K562 (cell line): ENCODE results near the gene GLIS1. TPM values are rescaled to one million over a fixed set of nuclear protein-coding genes. Genes with fewer than 3 reads are reported as not detected.

Experiments
- ATAC-seq: fragments of 200-7000 bp; cut with Tn5 transposase; 3 replicates; pipeline ENCODE4 v1.9.1; 2020; ENCODE audit warnings: moderate library complexity
- BruUV-seq: library from RNA; stranded (reverse); fragments of 400-500 nt; replicated peaks from 2 replicates; lab custom pipeline; 2021; lab: Mats Ljungman, UMichigan
- CTCF ChIA-PET: fragments of 300-600 bp; formaldehyde crosslinking; extraction: SDS; loops from one replicate; lab custom pipeline; 2021; ENCODE audit warnings: low intra/inter-chr PET ratio; lab: Yijun Ruan, JAX
- POLR2A ChIA-PET: fragments of 300-600, 350-650 bp; sonication (Branson Sonifier 250); formaldehyde crosslinking; extraction: SDS; loops from one replicate; lab custom pipeline; 2021; ENCODE audit warnings: antibody characterized with exemption, inconsistent platforms; lab: Yijun Ruan, JAX
- DNase-seq, 4 experiments: peaks; one replicate each; pipeline versions ENCODE4 v3.0.0 to v3.0.0-alpha.2; 2011 to 2018; ENCODE audit warnings: low spot score in 3 of 4, mixed read lengths in 3 of 4; ENCODE audit errors: extremely low read depth in 1 of 4
- FAIRE-seq: peaks from 2 replicates; lab custom pipeline; 2011; peaks lifted over from hg19 to GRCh38; lab: Jason Lieb, UNC
- H2AFZ ChIP-seq: 2 replicates; pipeline ENCODE4 v1.6.0; 2011; ENCODE audit warnings: low read depth, low read length, control low read depth, inconsistent platforms
- H3K27ac ChIP-seq: fragments of 200-600 bp; 3 replicates; pipeline ENCODE4 v1.8.0; 2011; ENCODE audit warnings: low read depth, mild to moderate bottlenecking, control low read depth, inconsistent platforms, low read length, moderate library complexity, mixed read lengths; ENCODE audit errors: extremely low read depth
- H3K27me3 ChIP-seq, 2 experiments: fragments of 300-600 bp in 1 of 2; 2 replicates in 1 of 2; 3 replicates in 1 of 2; pipeline versions ENCODE4 v1.6.0 to v1.8.0; 2011; ENCODE audit warnings: inconsistent platforms in 2 of 2, low read length in 2 of 2, mild to moderate bottlenecking in 1 of 2, mixed read lengths in 1 of 2, moderate library complexity in 1 of 2; ENCODE audit not compliant: control insufficient read depth in 2 of 2, insufficient read depth in 2 of 2
- H3K36me3 ChIP-seq: fragments of 300-600 bp; 3 replicates; pipeline ENCODE4 v1.8.0; 2011; ENCODE audit warnings: mild to moderate bottlenecking, low read length, inconsistent platforms; ENCODE audit not compliant: control insufficient read depth, insufficient read depth
- H3K4me1 ChIP-seq, 2 experiments: fragments of 200-600 bp in 1 of 2; replicated peaks in 1 of 2; 2 replicates in 1 of 2; 3 replicates in 1 of 2; pipeline versions ENCODE4 v1.5.1 to v1.8.0; 2011; ENCODE audit warnings: inconsistent platforms in 2 of 2, low read length in 2 of 2, mild to moderate bottlenecking in 1 of 2, mixed read lengths in 1 of 2, moderate library complexity in 1 of 2; ENCODE audit not compliant: control insufficient read depth in 2 of 2, insufficient read depth in 2 of 2
- H3K4me2 ChIP-seq: 2 replicates; pipeline ENCODE4 v1.6.1; 2011; ENCODE audit warnings: low read length, control low read depth, inconsistent platforms, mixed read lengths; ENCODE audit not compliant: insufficient read depth
- H3K4me3 ChIP-seq: fragments of 200-600 bp; sonication (generic), shearing (Covaris generic); 2 replicates; pipeline ENCODE4 v1.5.1; 2016; ENCODE audit warnings: control low read depth, inconsistent platforms
- H3K79me2 ChIP-seq: fragments of 200-600 bp; 3 replicates; pipeline ENCODE4 v1.8.0; 2011; ENCODE audit warnings: low read length, inconsistent platforms; ENCODE audit not compliant: control insufficient read depth, insufficient read depth
- H3K9ac ChIP-seq, 2 experiments: 2 replicates each; pipeline versions ENCODE4 v1.6.0 to v1.6.1; 2011; ENCODE audit warnings: low read depth in 2 of 2, low read length in 2 of 2, control low read depth in 1 of 2, inconsistent platforms in 1 of 2, mild to moderate bottlenecking in 1 of 2, mixed read lengths in 1 of 2; ENCODE audit not compliant: insufficient read depth in 1 of 2
- H3K9me1 ChIP-seq: one replicate; pipeline ENCODE4 v1.6.0; 2011; ENCODE audit warnings: inconsistent platforms, mild to moderate bottlenecking, low read length, moderate library complexity; ENCODE audit not compliant: control insufficient read depth, insufficient read depth
- H3K9me3 ChIP-seq: replicated peaks from 2 replicates; pipeline ENCODE4 v1.5.1; 2011; ENCODE audit warnings: low read depth, low read length, inconsistent platforms; ENCODE audit not compliant: control insufficient read depth, insufficient read depth
- H4K20me1 ChIP-seq: replicated peaks from 2 replicates; pipeline ENCODE4 v1.6.1; 2011; ENCODE audit warnings: low read length, inconsistent platforms, mixed read lengths; ENCODE audit not compliant: control insufficient read depth, insufficient read depth
- HEY1 ChIP-seq: fragments of 250-450 bp; sonication (Bioruptor Pico); IDR thresholded peaks from 2 replicates; pipeline ENCODE4 v1.5.0; 2020; ENCODE audit warnings: mild to moderate bottlenecking, moderate library complexity, borderline replicate concordance
- MTF1 ChIP-seq: fragments of 250-450 bp; sonication (Bioruptor Pico); IDR thresholded peaks from 2 replicates; pipeline ENCODE4 v1.9.0; 2021; ENCODE audit warnings: moderate library complexity, mild to moderate bottlenecking, inconsistent platforms, borderline replicate concordance
- RBM25 ChIP-seq: fragments of 200-400 bp; formaldehyde crosslinking; IDR thresholded peaks from 2 replicates; pipeline ENCODE4 v1.6.1; 2018; ENCODE audit warnings: low read length, low read depth, moderate library complexity; ENCODE audit not compliant: severe bottlenecking
- SMARCA5 ChIP-seq: fragments of 450-650 bp; IDR thresholded peaks from 2 replicates; pipeline ENCODE4 v1.6.1; 2016
- TRIM25 ChIP-seq: fragments of 450-650 bp; IDR thresholded peaks from 2 replicates; pipeline ENCODE4 v1.7.0; 2016; ENCODE audit warnings: borderline replicate concordance
- XRCC3 ChIP-seq: fragments of 450-650 bp; IDR thresholded peaks from 2 replicates; pipeline ENCODE4 v1.6.1; 2017; ENCODE audit warnings: mild to moderate bottlenecking, moderate library complexity
- ZFP36 ChIP-seq: fragments of 150-350 bp; IDR thresholded peaks from 2 replicates; pipeline ENCODE4 v1.6.1; 2018; ENCODE audit warnings: low read length, low read depth; ENCODE audit not compliant: partially characterized antibody
- WGBS: fragments of 100-300 bp; shearing (Covaris generic); methylation state at CpG from one replicate; pipeline ENCODE4 v1.1.6; 2016; ENCODE audit warnings: low coverage, mixed read lengths; ENCODE audit not compliant: insufficient coverage; ENCODE audit errors: missing lambda C conversion rate; 5-methylcytosine and 5-hydroxymethylcytosine counted together
- in situ Hi-C: fragments of 300-500 bp; cut with MboI; formaldehyde crosslinking; loops from 4 replicates; pipeline ENCODE4 v1.15.0; 2018; ENCODE audit warnings: inconsistent platforms, mixed read lengths
- intact Hi-C: fragments of 100-400 bp; cut with micrococcal nuclease; formaldehyde crosslinking; loops from 2 replicates; pipeline ENCODE4 v1.14.2; 2022
- polyA plus RNA-seq, 8 experiments: library from polyadenylated mRNA; depleted of rRNA in 4 of 8; stranded (reverse) in 5 of 8; unstranded in 3 of 8; fragments of >200 nt; fragmentation: Nextera tagmentation in 2 of 8; fragmentation: Illumina TruSeq in 1 of 8; extraction: Ambion mirVana in 2 of 8; extraction: Trizol in 1 of 8; gene quantifications; 2 replicates each; pipeline versions ENCODE4 v1.2.1 to v1.2.3, GENCODE V29; 2011 to 2014; ENCODE audit warnings: inconsistent platforms in 1 of 8, missing spikeins in 1 of 8
- total RNA-seq, 7 experiments: library from RNA; depleted of rRNA in 6 of 7; stranded (reverse); fragments of >200 nt in 6 of 7; fragmentation: Illumina TruSeq in 2 of 7; extraction: Trizol in 2 of 7; gene quantifications; 2 replicates each; pipeline versions ENCODE4 v1.2.1 to v1.2.3, GENCODE V29; 2011 to 2021; ENCODE audit warnings: low replicate concordance in 1 of 7
- TF ChIP-seq, protein P1 (sequence below), 3 experiments: IDR thresholded peaks in 2 of 3; conservative IDR thresholded peaks in 1 of 3; 2 replicates each; pipeline ENCODE4 v1.5.1; 2011 to 2012; ENCODE audit warnings: low read length in 3 of 3, mild to moderate bottlenecking in 3 of 3, control low read depth in 2 of 3, improper control_type of control experiment in 1 of 3, inconsistent platforms in 1 of 3, low read depth in 1 of 3, mixed read lengths in 1 of 3, moderate library complexity in 1 of 3; ENCODE audit not compliant: insufficient read depth in 2 of 3
- TF ChIP-seq, protein P2 (sequence below): sonication (generic); formaldehyde crosslinking; IDR thresholded peaks from 2 replicates; pipeline ENCODE4 v1.9.0; 2022; ENCODE audit warnings: mild to moderate bottlenecking, missing genetic modification reagents

GLIS1 gene
- total and polyA plus RNA-seq, 9 of the 15 experiments (the other 6 are each of a cell fraction or from before 2014, with no cell fraction given), result not detected

- TF ChIP-seq MTF1 (CRISPR knock-in tag), result no peak
- TF ChIP-seq TRIM25, result no peak
- TF ChIP-seq, protein P1, sequence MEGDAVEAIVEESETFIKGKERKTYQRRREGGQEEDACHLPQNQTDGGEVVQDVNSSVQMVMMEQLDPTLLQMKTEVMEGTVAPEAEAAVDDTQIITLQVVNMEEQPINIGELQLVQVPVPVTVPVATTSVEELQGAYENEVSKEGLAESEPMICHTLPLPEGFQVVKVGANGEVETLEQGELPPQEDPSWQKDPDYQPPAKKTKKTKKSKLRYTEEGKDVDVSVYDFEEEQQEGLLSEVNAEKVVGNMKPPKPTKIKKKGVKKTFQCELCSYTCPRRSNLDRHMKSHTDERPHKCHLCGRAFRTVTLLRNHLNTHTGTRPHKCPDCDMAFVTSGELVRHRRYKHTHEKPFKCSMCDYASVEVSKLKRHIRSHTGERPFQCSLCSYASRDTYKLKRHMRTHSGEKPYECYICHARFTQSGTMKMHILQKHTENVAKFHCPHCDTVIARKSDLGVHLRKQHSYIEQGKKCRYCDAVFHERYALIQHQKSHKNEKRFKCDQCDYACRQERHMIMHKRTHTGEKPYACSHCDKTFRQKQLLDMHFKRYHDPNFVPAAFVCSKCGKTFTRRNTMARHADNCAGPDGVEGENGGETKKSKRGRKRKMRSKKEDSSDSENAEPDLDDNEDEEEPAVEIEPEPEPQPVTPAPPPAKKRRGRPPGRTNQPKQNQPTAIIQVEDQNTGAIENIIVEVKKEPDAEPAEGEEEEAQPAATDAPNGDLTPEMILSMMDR (IDR thresholded peaks at IDR 0.05 in 2 of 3, conservative IDR thresholded peaks at IDR 0.05 in 1 of 3; ENCODE audit: insufficient read depth in 2 of 3, low read depth in 1 of 3, low read length in 3 of 3), result no peak
- TF ChIP-seq HEY1 (CRISPR knock-in tag), result no peak
These were observed 95.7 kb downstream of the GLIS1 start (continued) for GRCh38 chr1:53643041-53643880.

- CTCF ChIA-PET, result no interaction called here
These were observed 96.4 kb downstream of the GLIS1 start for GRCh38 chr1:53642607-53643006.

More at GRCh38 chr1:53642607-53643006, 96.4 kb downstream of the GLIS1 start:
- Histone ChIP-seq H3K4me3 (no peak overlapping the region), H3K27me3 (peaks cover 20 to 67% of the 10 kb centered on the region in 2 experiments), H3K4me1 (no peaks in the 10 kb centered on the region), H4K20me1 (peaks cover 9% of the 10 kb centered on the region; the same call in 1 of the 2 replicates), H3K36me3 (no peaks in the 10 kb centered on the region), H3K9me3 (no peaks in the 10 kb centered on the region), H2AFZ (no peak overlapping the region), H3K4me2 (no peak overlapping the region), H3K79me2 (no peaks in the 10 kb centered on the region), H3K9me1 (no peaks in the 10 kb centered on the region), H3K9ac (no peak overlapping the region), H3K27ac (no peak overlapping the region)
- DNase-seq (no peak), ATAC-seq (no peak), FAIRE-seq (no peak)
- POLR2A ChIA-PET, result interaction anchor here (0.6 to 1.5 kb wide), 2 partner anchors 14 to 264 kb away, joined by 3 to 4 read pairs; no protein-coding TSS in a partner anchor
- TF ChIP-seq ZFP36 (peak; percentile 89), RBM25 (peak; percentile 22), SMARCA5 (peak; percentile 61; the same call in 1 of the 2 replicates), XRCC3 (no peak)
- TF ChIP-seq, protein P2, sequence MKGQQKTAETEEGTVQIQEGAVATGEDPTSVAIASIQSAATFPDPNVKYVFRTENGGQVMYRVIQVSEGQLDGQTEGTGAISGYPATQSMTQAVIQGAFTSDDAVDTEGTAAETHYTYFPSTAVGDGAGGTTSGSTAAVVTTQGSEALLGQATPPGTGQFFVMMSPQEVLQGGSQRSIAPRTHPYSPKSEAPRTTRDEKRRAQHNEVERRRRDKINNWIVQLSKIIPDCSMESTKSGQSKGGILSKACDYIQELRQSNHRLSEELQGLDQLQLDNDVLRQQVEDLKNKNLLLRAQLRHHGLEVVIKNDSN (CRISPR knock-in tag), result no peak
- intact Hi-C loops (no loop called here), in situ Hi-C loops (no loop called here)
- no TSS peak for BruUV-seq
- 1% methylated on average over 6 of the region's 6 CpGs for WGBS
